HG02840 (cell line): ENCODE results near the gene AOPEP.

Experiments
- ATAC-seq: cut with Tn5 transposase; IDR thresholded peaks from one replicate; pipeline ENCODE4 v1.9.1; 2021; ENCODE audit warnings: mild to moderate bottlenecking, moderate library complexity, moderate number of reproducible peaks; ENCODE audit not compliant: unreplicated experiment, low FRiP score

AOPEP gene

GRCh38 chr9:94881940-94882339, 155.4 kb downstream of the AOPEP start:
- ATAC-seq, result no peak

- no peak for ATAC-seq
These were observed 156.6 kb downstream of the AOPEP start for GRCh38 chr9:94882966-94883641.

- ATAC-seq, result no peak
These were observed 159.5 kb downstream of the AOPEP start for GRCh38 chr9:94885854-94886447.

DNA sequence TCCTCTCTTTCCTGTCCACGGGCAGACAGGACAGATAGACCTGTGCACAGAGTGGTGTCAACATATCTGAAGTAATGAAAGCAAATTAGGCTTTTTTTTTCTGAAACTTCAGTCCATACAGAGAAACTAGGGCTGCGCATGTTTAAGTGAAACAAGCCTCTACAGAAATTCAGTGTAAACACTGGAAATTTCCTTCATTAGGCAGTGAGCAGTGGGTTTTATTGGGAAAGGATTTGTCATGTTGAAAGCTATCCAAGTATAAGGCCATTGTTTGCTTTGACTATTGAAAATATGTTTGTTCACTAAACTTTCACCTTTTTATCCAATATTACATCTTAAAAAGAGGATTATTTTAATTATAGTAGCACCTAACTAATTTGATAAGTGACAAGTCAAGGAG, 161.2 kb downstream of the AOPEP start:
- ATAC-seq, result no peak

GRCh38 chr9:94888775-94889174, 162.3 kb downstream of the AOPEP start:
- ATAC-seq, result no peak

DNA sequence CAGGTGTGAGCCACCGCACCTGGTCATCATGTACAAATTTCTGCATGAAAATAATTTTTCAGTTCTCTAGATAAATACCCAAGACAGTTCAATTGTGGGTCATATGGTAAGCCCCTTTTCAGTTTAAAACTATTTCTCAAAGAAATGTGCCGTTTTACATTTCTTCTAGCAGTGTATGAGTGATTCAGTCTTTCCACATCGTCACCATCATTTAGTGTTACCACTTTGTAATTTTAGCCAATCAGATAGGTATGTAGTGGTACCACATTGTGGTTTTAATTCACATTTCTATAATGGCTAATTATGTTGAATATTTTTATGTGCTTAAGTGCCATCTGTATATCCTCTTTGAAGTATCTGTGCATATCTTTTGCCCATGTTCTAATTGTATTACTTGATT, 163.1 kb downstream of the AOPEP start:
- ATAC-seq, result no peak

DNA sequence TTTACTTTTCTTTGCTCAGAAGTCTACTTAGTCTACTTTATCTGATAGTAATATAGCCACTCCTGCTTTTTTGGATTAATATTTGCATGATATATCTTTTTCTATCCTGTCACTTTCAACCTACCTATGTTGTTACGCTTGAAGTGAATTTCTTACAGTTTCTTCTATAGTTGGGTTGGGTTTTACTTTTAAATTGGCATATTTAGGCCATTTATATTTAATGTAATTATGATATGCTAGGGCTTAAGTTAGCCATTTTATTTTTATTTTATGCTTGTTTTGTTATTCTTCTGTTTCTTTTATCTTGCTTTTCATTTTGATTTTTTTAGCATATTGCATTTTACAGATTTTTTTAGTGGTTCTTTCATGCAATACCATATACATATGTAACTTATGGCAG, 164.7 kb downstream of the AOPEP start:
- no peak for ATAC-seq

- no peak for ATAC-seq
These were observed 166.2 kb downstream of the AOPEP start for GRCh38 chr9:94892675-94893074.

- no peak for ATAC-seq
These were observed 167.7 kb downstream of the AOPEP start for GRCh38 chr9:94894094-94894699.

- no peak for ATAC-seq
These were observed 169.2 kb downstream of the AOPEP start for GRCh38 chr9:94895668-94896067.

DNA sequence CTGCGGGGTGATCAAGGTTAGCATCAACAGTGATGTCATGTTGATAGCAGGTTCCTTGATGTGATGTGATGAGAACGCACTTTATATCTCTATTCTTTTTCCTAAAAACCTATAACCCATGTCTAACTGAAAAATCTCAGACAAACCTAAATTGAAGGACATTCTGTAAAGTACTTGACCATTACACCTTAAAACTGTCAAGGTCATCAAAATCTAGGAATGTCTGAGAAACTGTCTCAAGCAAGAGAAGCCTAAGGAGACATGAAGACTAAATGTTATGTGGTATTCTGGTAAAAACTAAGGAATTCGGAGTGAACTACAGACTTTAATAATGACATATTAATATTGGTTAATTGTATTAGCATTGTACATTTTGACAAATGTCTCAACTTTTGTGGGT, 170.0 kb downstream of the AOPEP start:
- no peak for ATAC-seq

DNA sequence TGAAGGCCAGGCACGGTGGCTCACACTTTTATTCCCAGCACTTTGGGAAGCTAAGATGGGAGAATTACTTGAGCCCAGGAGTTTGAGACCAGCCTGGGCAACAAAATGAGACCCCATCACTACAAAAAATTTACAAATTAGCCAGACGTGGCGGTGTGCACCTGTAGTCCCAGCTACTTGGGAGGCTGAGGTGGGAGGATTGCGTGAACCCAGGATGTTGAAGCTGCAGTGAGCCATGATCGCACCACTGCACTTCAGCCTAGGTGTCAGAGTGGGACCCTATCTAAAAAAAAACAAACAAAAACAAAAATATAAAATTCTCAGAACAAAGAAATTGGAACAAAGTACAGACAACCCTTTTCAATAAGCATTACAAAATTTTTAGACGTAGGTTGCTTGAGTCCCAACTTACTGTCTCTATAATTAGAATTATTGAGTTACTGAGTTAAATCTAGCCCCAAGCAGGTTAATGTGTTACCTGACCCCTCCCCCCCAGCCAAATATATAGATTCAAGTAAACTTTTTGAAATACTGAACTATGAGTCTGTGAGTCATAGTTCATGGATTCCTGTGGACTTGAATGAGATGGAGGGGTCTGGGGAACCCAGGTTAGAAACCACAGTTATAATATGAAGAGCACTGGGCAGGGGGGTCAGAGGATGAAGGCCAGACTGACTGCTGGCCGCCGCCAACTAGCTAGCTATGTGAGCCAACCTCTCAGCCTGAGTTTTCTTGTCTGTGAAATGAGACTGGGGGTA, 173.1 kb downstream of the AOPEP start:
- no peak for ATAC-seq

- ATAC-seq, result no peak
These were observed 173.9 kb downstream of the AOPEP start for GRCh38 chr9:94900222-94901018.

- no peak for ATAC-seq
These were observed 174.5 kb downstream of the AOPEP start for GRCh38 chr9:94901019-94901363.

- ATAC-seq, result no peak
These were observed 177.5 kb downstream of the AOPEP start for GRCh38 chr9:94903961-94904421.

- ATAC-seq, result no peak
These were observed 178.3 kb downstream of the AOPEP start for GRCh38 chr9:94904806-94905205.

- no peak for ATAC-seq
These were observed 179.1 kb downstream of the AOPEP start for GRCh38 chr9:94905606-94906005.

GRCh38 chr9:94906181-94906580, 179.7 kb downstream of the AOPEP start:
- no peak for ATAC-seq

- ATAC-seq, result no peak
These were observed 180.2 kb downstream of the AOPEP start for GRCh38 chr9:94906713-94907112.

- ATAC-seq, result no peak
These were observed 180.9 kb downstream of the AOPEP start for GRCh38 chr9:94907264-94907936.
